SW 1271 (cell line): ENCODE measurements around the gene CACNG5.

ENCODE experiments used
- DNase-seq, 2 experiments: peaks; one replicate each; lab custom pipeline; 2025; lab: John Stamatoyannopoulos, UW

CACNG5 gene, protein sequence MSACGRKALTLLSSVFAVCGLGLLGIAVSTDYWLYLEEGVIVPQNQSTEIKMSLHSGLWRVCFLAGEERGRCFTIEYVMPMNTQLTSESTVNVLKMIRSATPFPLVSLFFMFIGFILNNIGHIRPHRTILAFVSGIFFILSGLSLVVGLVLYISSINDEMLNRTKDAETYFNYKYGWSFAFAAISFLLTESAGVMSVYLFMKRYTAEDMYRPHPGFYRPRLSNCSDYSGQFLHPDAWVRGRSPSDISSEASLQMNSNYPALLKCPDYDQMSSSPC

DNA sequence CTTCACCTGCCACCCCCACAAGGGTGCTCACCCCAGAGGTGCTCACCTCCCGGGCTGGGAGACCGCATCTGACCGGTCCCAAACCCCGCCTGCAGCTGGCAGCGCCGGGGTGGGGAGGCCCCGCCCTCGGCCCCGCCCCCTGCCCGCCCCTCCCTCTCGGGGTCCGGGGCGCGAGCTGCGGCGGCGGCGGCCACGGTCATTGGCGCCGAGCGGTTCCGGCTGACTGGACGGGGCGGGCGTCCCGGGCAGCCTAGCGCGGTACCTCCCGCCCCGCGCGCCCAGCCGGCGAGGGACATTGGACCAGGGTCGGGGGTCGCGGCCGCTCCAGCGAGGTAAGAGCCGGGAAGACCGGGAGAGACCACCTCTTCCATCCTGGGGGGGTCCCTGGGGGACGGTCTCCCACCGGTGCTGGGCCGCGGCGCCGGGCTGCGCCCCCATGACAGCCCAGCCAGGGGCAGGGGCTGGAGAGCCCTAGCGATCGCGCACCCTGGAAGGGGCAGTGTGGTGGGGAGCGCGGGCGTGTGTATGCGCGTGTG, at the start of gene CACNG5:
Gene CACNG5, plus strand, starts transcription at position 199 of the 536 bp plus-strand sequence. CDS start 42,216 bp downstream, outside the sequence.
- DNase-seq: no peak

DNA sequence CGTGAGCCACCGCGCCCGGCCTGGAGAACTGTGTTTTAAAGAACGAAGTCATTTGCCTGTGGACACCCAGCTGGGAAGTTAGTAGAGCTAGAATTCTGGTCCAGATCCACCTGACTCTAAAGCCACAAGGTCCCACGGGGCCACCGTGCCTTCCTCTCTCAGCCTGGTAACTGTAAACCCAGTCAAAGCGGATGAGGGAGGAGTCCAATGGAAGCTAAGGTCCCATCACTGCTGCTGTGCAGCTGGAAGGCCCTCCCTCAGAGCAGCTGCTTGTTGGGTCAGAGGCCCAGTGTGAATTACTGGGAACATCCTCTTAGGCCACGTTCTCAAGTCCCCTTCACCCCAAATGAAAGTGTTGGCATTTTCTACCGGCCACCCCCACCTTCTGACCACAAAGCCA, 48.8 kb upstream of the CACNG5 start:
- no peak for DNase-seq

DNA sequence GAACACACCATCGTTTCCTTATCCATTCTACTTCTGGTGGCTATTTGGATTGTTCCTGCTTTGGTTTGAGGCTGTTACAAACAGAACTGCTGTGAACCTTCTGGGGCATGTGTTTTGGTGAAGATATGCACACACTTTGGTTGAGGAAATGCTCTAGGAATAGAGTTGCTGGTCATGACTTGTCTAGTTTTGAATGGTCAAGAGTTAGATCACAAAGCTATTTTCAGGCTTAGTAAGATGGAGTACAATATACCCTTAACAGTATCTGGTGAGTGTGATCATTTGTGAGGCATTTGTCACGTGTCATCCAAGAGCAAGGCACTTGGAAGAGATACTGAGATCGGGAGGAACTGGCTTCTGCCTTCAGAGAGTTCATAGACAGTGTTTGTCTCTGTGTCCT, 47.0 kb upstream of the CACNG5 start:
- DNase-seq: no peak

DNA sequence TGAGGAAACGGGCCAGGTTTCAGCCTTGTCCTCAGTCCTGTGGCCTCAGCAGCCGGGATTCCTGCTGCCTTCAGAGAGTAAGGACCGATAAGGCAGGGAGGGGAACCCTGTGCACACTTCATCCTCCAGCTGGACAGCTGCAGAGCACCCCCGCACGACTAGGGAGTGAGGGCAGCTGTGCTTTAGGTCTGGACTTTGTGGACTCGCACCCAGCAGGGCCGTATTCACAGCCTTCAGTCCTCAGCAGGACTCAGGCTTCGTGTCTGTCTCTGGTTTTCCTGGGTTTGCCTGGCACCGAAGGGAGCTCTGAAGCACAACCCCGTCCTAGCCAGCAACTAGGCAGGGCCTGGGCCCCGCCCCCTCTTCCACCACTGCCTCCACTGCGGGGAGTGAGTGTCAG, 45.8 kb upstream of the CACNG5 start:
- DNase-seq: no peak

DNA sequence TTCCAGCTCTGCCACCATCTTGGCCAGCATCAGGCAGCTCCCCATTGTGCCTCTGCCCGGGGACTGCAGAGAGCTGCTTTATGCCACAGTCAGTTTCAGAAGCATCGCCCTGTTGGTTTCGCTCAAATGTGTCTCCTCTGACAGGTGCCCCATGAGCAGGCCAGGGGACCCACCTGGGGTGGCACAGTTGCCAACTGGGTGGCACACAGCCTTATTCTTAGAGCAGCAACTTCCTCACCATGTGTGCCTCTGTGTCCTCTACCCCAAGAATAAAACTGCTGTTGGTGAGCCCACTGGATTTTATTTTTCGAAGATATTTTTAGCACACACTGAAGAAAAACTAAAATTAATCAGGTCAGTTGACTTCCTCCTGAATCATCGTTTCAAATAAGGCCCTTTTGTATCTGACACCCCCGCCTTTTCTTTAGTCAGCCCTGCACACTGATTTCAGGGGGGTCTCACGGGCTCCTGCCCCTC, 44.9 kb upstream of the CACNG5 start:
- DNase-seq: no peak

DNA sequence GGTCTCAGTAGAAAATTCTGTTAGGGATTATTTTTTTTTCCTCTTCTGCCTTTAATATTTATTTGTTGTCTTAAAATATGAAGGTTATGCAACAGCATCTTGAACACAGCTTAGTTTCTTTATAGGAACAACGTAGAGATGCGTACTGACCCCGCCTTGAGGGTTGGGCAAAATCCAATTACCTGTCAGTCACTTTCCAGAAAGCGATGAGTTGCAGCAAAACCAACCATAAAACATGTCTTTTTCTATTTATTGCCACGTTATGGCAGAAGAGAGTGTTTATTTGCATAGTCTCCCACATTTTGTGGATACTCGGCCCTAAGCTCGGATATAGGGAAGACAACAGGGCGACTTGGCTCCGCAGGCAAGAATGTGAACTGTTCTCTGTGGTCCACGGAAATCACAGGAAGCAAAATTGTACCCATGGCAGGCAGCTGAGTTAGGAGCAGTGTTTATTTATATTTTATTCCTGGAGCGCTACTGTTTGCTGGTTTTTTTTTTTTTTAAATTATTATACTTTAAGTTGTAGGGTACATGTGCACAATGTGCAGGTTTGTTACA, 44.3 kb upstream of the CACNG5 start:
- DNase-seq: no peak

DNA sequence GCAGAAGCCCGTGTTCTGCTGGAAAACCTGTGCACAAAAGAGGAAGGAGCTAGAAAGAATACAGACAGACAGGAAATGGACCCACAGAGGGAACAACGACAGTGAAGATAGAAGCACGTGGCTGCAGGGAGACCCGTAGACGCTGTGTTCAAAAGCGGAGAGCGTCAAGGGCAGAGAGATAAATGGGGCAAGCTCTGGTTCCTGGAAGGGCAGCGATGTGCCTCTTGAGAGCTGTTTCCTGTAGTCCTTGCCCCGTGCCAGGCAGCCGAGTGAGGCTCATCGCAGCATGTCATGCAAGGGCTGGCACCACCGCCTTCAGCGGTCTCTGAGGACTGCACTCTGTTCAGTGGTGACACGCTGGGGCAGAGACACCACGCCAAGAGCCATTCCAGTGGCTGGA, 43.6 kb upstream of the CACNG5 start:
- no peak for DNase-seq

DNA sequence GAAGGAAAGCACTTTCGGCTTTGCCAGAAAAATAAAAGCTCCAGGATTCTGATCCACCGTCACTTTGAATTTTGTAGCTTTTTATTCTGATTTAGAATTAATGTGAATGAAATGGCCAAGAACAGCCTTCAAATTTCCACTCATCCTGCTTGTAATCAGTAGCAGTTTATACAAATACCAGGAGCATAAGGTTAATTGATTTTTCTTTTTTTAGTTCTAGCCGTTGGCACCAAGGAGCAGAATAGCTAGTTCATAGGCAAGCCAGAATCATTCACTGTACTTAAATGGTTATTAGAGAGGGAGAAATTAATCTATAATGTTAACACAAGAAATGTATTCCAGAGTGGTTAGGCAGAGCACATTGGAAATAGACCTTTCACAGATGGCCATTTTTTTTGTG, 41.1 kb upstream of the CACNG5 start:
- DNase-seq: no peak

DNA sequence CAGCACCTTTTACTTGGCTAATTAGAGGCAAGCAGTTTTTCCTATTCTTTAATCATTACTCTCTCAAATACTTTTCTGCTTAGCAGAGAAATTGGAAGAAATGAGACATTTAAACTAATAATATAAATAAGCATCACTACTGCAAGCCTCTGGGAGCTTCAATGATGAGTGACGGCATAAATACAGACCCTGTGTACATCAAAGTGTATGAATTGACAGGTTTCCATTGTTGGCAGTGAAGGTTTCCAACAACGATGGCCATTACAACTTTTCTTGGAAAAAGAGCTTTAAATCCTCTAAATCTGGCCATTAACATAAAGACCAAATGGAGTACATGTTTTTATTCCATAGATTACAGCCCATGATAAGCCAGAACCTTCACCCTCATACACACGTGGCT, 39.4 kb upstream of the CACNG5 start:
- no peak for DNase-seq

DNA sequence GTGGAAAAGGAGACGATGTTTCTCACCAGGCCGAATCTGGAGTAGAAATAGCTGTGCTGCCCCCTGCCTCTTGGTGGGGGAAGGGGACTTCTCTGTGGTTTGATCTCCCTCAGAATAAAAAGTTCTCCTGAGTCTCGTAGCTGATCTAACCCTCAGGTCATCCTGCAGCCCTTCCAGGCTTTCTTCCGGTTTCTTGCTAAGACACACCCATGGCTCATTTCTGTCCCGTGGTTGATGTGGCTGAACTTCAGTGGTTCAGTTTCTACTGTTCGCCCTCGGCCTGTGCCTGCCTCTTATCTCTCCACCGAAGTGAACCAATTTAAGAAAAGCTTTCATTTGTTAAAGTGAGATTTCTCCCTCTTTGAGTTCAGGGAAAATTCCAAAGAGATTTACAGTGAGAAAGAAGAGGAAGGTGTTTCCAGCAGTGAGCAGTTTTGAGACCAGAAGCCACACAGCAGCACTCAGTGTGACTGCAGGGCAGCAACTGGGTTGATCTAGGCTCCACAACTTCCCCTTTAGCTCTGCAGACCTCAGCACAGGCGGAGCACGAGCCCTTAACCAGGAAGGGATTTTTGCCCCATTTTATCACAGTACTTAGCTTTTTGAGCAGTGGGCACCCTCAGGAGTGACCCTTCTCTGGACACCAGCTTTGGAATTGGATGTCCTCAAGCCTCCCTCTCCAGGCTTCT, 34.9 kb upstream of the CACNG5 start:
- DNase-seq: no peak

DNA sequence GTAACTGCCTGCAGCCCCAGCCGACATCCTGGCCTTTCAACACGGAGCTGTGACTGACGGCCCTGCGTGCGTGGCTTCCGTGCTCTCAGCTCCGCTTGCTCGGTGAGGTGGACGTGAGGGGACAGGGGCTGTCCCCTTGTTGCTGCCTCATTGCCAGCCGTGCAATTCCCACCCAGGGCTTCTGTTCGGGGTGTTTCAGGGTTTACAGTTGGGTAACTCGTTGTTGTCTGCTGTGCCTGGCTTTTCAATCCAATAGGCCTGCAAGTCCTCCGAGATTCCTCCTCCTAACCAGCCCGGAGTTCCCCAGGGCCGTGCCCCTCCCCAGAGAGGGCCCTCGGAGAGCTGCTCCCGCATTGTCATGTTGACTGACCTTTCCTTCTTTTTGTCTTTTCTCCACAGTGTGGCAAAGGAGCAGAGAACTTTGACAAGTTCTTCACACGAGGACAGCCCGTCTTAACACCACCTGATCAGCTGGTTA, 31.4 kb upstream of the CACNG5 start:
- no peak for DNase-seq

DNA sequence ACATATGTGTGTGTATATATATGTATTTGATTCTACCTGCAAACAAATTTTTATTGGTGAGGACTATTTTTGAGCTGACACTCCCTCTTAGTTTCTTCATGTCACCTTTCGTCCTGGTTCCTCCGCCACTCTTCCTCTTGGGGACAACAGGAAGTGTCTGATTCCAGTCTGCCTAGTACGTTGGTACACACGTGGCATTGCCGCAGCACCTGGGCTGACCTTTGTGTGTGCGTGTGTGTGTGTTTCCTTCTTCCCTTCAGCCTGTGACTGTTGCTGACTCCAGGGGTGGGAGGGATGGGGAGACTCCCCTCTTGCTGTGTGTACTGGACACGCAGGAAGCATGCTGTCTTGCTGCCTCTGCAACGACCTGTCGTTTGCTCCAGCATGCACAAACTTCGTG, 29.4 kb upstream of the CACNG5 start:
- no peak for DNase-seq

DNA sequence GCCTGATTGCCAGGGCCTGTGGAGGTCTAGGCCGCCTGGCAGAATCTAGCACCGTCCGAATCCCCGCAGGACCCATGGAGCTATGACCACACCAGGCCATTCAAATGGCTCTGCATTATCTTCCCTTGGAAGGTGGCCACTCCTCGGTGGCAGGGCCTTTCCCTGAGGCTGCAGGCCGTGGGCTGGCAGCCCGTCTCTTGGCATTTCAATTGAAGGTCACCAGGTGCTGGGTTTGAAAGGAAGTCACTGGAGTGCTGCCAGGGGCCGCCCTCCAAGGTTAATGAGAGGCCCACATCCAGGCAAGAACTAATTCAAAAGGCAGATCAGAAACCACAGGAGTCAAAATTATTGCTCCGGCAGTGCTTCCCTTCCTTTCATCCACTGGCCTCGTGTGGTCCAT, 27.7 kb upstream of the CACNG5 start:
- no peak for DNase-seq

DNA sequence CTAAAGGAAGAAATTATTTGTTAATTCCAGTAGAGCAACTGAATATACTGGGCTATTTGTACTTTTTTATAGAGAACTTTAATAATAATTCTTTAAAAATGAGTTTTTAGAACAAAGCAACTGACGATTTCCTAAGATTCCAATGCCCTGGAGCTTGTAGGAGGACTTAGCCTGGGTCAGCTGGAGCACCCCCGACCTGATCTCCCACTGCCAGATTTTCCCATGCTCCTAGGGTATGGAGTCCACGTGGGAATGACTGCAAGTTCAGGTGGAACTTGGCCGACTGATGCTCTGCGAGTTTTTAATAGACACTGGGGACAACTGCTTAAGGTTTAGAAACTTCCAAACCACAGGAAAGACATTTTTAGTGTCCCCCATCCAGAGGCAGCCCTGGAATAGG, 25.5 kb upstream of the CACNG5 start:
- no peak for DNase-seq

DNA sequence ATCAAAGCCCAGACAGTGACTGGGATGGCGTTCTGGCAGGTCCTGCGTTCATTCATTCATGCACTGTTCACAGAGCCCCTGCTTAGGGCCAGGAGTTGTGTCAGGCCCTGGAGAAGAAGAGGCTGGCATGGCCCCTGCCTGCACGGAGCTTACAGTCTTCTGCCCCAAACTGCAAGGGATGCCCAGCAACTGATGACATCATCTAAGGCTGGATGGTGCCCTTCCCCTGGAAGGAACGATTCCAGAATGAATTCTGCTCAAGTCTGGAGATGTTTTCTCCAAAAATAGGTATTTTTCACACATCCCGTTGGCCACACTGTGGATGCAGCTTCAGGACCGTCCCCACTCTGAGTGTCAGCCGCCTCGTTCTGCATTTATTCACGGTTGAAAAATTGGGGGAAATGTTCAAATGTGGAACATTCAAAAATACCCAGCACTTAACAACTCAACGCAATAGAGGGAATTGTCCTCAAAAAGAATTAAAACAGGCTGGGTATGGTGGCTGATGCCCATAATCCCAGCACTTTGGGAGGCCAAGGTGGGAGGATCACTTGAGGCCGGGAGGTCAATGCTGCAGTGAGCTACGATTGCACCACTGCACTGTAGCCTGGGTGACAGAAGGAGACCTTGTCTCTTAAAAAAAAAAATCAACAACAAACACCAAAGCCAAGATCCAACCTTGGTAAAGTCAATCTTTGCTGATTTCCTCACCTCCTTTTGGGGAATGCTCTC, 23.8 kb upstream of the CACNG5 start:
- no peak for DNase-seq

DNA sequence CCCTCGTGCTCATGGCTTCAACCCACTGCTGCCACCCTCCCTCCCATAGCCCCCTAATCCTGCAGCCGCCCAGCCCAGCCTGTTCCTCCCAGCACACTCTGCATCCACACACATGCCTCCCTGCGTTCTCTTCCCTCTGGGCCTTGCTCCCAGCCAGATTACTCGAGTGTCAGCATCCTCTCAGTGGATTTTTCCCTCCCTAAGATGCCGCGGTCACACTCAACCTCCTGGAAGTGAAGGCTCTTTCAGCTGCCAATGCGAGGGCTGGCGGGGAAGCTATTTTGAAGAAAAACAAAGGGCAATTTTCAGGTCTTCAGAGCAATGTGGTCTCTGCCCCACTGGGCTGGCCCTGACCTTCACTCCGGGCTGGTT, 23.2 kb upstream of the CACNG5 start:
- DNase-seq: no peak

DNA sequence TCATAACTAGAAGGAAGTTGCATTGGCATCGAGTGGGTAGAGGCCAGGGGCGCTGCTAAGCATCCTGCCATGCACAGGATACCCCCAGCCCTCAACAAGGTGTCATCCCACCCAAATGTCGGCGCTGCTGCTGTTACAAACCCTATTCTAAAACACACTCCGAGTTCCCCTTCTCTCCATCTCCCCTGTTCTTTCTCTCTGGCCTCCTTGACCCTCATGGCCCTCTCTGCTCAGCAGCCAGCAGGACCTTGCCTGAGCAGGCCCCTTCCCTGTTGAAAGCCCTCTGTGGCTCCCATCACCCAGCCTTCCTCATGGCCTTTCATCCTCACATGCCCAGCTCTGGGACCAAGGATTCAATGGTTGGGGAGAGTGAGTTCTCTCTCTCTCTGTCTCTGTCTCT, 22.3 kb upstream of the CACNG5 start:
- DNase-seq: no peak

DNA sequence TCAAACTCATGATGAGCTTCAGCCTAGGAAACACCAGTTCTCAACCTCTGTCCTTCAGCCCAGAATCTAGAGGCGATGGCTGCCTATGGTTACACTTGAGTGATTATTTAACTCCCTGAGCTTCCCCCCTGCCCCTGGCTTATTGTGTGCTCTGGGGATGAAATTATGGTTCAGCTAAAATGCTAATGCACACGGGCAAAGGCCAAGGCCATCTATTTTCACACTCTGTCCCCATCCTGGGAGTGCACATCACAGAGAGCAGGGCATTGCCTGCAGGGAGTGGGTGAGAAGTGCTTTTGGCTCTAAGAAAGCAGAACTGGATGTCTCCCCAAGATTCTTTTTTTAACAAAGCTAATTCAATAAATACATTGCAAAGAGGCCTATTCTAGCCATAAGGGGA, 21.6 kb upstream of the CACNG5 start:
- no peak for DNase-seq

DNA sequence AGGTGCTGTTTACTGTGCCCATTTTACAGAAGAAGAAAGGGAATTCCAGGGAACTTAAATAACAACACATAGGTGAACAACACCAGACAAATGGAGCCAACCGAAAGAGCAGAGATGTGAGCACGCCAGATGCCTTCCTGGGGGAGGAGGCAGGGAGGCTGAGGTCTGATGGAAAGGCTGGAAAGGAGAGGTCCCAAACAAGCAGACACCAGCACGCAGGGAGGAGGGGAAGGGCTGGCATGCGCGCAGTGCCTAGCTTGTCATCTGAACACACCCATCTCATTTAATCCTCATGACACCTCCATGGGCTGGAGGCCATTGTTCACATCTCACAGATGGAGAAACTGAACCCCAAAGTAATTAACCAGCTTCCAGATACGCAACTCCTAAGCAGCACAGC, 20.9 kb upstream of the CACNG5 start:
- DNase-seq: no peak

DNA sequence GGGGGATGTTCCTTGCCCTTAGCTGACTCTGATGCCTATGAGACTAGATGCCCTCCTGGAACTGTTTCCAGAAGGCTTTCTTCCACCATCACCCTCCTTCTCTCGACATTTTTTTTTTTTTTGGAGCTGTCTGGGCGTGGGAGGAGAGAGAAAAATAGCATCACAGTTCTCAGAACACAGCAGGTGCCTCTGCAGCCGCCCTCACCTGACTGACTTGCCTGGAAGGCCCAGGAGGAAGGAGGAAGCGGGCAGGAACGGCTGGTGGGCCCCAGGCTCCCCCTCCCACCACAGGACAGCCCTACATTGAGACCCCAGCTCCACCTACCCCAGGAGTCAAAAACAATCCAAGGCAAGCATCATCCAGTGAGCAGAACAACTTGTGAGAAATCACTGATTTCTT, 20.3 kb upstream of the CACNG5 start:
- no peak for DNase-seq

DNA sequence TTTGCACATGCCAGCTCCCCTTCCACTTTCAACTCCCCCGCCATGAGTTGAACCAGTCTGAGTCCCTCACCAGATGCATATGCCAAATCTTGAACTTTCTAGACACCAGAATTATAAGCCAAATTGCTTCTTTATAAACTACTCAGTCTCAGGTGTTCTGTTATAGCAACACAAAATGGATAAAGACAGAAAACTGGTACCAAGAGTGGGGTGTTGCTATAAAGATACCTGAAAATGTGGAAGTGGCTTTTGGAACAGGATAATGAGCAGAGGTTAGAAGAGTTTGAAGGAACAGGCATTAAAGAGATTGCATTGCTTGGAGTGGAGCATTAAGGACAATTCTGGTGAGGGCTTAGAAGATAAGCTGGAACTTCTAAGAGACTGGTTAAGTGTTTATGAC, 17.2 kb upstream of the CACNG5 start:
- DNase-seq: no peak

DNA sequence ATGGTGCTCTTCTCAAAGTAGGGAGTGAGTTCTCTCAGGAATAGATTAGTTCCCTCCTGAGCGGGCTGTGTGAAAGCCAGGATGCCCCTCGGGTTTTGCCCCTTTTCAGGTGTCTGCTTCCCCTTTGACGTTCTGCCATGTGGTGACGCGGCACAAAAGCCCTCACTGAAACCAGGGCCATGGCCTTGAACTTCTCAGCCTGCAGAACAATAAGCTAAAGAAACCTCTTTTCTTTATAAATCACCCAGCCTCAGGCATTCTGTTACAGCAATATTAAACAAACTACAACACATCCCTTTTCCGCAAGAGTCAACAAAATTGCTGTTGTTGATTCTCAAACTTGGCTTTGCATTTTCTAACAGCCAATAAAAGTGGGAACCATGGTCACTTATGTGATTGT, 15.5 kb upstream of the CACNG5 start:
- no peak for DNase-seq

DNA sequence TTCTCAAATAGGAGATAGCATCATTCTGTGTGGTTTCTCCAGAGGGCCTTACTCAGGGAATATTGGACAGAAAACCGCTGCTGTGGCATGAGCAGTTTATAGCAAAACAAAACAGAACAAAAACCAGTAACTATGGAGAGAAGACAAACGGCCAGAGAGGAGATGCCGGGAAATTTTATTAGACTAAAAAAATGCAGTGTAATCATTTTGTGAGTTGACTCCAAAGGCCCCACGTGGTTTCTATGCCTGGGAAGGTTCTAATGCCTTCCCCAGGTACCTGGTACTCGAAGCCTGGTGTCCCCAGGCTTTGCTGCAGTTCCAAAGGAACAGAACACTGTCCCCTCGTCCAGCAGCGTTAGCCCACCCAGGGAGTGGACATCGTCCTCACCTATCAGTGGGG, 12.9 kb upstream of the CACNG5 start:
- no peak for DNase-seq
